C4-2B (cell line): ENCODE results near the gene HEXD.

Source experiments
- H3K27ac ChIP-seq: fragments of 450-650 bp; 2 replicates; pipeline ENCODE4 v1.5.1; 2017
- CTCF ChIP-seq: fragments of 450-650 bp; conservative IDR thresholded peaks from 2 replicates; pipeline ENCODE4 v1.5.1; 2017; ENCODE audit warnings: mild to moderate bottlenecking
- ZFX ChIP-seq: fragments of 450-650 bp; IDR thresholded peaks from 2 replicates; pipeline ENCODE4 v1.6.1; 2017

HEXD gene

GRCh38 chr17:82489851-82490511 lies 71.8 kb downstream of the HEXD start:
- TF ChIP-seq CTCF = no peak
- TF ChIP-seq ZFX = no peak
- H3K27ac ChIP-seq = no peak overlapping the region

- no peak for TF ChIP-seq ZFX
- no peak for TF ChIP-seq CTCF
- H3K27ac ChIP-seq = no peak overlapping the region
Observed at GRCh38 chr17:82490512-82491195, 72.5 kb downstream of the HEXD start.

GRCh38 chr17:82491196-82491530 lies 73.0 kb downstream of the HEXD start:
- no peak overlapping the region for H3K27ac ChIP-seq
- TF ChIP-seq CTCF (no peak), ZFX (no peak)

GRCh38 chr17:82491533-82491932 lies 73.4 kb downstream of the HEXD start:
- no peak overlapping the region for H3K27ac ChIP-seq
- TF ChIP-seq CTCF = no peak
- TF ChIP-seq ZFX = no peak
